Measurements from ENCODE around the gene CCDC92. TPM values are rescaled to one million over a fixed set of nuclear protein-coding genes. Genes with fewer than 3 reads are reported as not detected.

CCDC92 gene
- total and polyA plus RNA-seq, 2 of the 13 experiments (the other 11 are each of a cell fraction or from before 2014, with no cell fraction given): 5.4 to 14.7 TPM

GRCh38 chr12:123972457-123973401, at the start of gene CCDC92, which contains the start of gene ZNF664 (continued):
- TF ChIP-seq ZNF788 (CRISPR knock-in tag; IDR thresholded peaks at IDR 0.05; ENCODE audit: borderline replicate concordance) (no peak), ZNF552 (CRISPR knock-in tag; IDR thresholded peaks at IDR 0.05; ENCODE audit: borderline replicate concordance) (no peak), ERF (CRISPR knock-in tag; IDR thresholded peaks at IDR 0.05) (no peak), TP53 (CRISPR knock-in tag; conservative IDR thresholded peaks at IDR 0.05) (no peak), ZNF577 (CRISPR knock-in tag; IDR thresholded peaks at IDR 0.05; ENCODE audit: borderline replicate concordance, low read depth) (no peak), NCOA1 (CRISPR knock-in tag; IDR thresholded peaks at IDR 0.05) (no peak), SRF (IDR thresholded peaks at IDR 0.05; ENCODE audit: low read depth, low read length) (no peak), ZNF644 (CRISPR knock-in tag; IDR thresholded peaks at IDR 0.05; ENCODE audit: low read depth) (no peak), ZFYVE20 (CRISPR knock-in tag; IDR thresholded peaks at IDR 0.05; ENCODE audit: borderline replicate concordance, low read depth) (no peak), TBX2 (CRISPR knock-in tag; IDR thresholded peaks at IDR 0.05; ENCODE audit: borderline replicate concordance) (no peak), NRL (CRISPR knock-in tag; IDR thresholded peaks at IDR 0.05; ENCODE audit: borderline replicate concordance) (no peak), MIXL1 (CRISPR knock-in tag; IDR thresholded peaks at IDR 0.05) (no peak), PHF21A (CRISPR knock-in tag; IDR thresholded peaks at IDR 0.05) (no peak), ZNF317 (CRISPR knock-in tag; IDR thresholded peaks at IDR 0.05) (no peak), ZNF329 (CRISPR knock-in tag; IDR thresholded peaks at IDR 0.05; ENCODE audit: low read depth) (peak; percentile 15; the same call in 1 of the 2 replicates), ZNF724P (CRISPR knock-in tag; IDR thresholded peaks at IDR 0.05; ENCODE audit: borderline replicate concordance) (no peak), AHR (CRISPR knock-in tag; IDR thresholded peaks at IDR 0.05) (no peak), ZNF446 (CRISPR knock-in tag; IDR thresholded peaks at IDR 0.05) (0 out of 2 replicates have a peak, but pooled peaks have one; percentile 22), RFXAP (CRISPR knock-in tag; IDR thresholded peaks at IDR 0.05; ENCODE audit: borderline replicate concordance) (no peak)
- TF ChIP-seq, protein P1, sequence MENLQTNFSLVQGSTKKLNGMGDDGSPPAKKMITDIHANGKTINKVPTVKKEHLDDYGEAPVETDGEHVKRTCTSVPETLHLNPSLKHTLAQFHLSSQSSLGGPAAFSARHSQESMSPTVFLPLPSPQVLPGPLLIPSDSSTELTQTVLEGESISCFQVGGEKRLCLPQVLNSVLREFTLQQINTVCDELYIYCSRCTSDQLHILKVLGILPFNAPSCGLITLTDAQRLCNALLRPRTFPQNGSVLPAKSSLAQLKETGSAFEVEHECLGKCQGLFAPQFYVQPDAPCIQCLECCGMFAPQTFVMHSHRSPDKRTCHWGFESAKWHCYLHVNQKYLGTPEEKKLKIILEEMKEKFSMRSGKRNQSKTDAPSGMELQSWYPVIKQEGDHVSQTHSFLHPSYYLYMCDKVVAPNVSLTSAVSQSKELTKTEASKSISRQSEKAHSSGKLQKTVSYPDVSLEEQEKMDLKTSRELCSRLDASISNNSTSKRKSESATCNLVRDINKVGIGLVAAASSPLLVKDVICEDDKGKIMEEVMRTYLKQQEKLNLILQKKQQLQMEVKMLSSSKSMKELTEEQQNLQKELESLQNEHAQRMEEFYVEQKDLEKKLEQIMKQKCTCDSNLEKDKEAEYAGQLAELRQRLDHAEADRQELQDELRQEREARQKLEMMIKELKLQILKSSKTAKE (CRISPR knock-in tag; IDR thresholded peaks at IDR 0.05; ENCODE audit: borderline replicate concordance): peak; percentile 29; the same call in 1 of the 2 replicates
- TF ChIP-seq, protein P2, sequence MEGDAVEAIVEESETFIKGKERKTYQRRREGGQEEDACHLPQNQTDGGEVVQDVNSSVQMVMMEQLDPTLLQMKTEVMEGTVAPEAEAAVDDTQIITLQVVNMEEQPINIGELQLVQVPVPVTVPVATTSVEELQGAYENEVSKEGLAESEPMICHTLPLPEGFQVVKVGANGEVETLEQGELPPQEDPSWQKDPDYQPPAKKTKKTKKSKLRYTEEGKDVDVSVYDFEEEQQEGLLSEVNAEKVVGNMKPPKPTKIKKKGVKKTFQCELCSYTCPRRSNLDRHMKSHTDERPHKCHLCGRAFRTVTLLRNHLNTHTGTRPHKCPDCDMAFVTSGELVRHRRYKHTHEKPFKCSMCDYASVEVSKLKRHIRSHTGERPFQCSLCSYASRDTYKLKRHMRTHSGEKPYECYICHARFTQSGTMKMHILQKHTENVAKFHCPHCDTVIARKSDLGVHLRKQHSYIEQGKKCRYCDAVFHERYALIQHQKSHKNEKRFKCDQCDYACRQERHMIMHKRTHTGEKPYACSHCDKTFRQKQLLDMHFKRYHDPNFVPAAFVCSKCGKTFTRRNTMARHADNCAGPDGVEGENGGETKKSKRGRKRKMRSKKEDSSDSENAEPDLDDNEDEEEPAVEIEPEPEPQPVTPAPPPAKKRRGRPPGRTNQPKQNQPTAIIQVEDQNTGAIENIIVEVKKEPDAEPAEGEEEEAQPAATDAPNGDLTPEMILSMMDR (CRISPR knock-in tag; IDR thresholded peaks at IDR 0.05): peak; percentile 67
- TF ChIP-seq, protein P3, sequence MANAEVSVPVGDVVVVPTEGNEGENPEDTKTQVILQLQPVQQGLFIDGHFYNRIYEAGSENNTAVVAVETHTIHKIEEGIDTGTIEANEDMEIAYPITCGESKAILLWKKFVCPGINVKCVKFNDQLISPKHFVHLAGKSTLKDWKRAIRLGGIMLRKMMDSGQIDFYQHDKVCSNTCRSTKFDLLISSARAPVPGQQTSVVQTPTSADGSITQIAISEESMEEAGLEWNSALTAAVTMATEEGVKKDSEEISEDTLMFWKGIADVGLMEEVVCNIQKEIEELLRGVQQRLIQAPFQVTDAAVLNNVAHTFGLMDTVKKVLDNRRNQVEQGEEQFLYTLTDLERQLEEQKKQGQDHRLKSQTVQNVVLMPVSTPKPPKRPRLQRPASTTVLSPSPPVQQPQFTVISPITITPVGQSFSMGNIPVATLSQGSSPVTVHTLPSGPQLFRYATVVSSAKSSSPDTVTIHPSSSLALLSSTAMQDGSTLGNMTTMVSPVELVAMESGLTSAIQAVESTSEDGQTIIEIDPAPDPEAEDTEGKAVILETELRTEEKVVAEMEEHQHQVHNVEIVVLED (CRISPR knock-in tag; IDR thresholded peaks at IDR 0.05; ENCODE audit: borderline replicate concordance): peak; percentile 65; the same call in 1 of the 2 replicates

Data from HepG2 (cell line).